Measurements from ENCODE around the gene NEURL1.

DNA sequence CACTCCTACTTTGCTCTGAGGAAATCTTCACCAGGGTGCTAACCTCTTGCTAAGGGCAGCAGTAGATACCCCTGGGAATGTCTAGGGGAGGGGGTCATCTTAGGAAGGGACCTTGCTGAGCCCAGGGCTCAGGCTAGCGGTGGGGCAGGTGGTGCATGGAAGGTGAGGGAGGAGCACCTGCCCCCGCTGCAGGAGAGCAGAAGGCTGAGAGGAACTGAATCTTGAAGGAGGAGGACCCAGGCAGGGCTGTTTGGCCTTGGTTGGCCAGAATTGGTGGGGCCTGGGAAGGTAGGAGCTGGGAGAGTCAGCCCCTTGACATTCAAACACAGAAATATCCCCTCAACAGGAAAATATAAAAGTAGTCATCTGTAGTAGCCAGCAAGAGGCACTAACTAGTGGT is 21.5 kb upstream of the NEURL1 start:
- no peak for TF ChIP-seq CTCF (IDR thresholded peaks at IDR 0.05)
- no peak for TF ChIP-seq POLR2A (IDR thresholded peaks at IDR 0.05)
